Renal cortical epithelial cell (primary cell): ENCODE results near the gene LINGO4. TPM values are rescaled to one million over a fixed set of nuclear protein-coding genes. Genes with fewer than 3 reads are reported as not detected.

Source experiments
- DNase-seq: peaks from one replicate; pipeline ENCODE4 v3.0.0-alpha.2; 2011; ENCODE audit warnings: low read depth
- total RNA-seq: library from RNA; depleted of rRNA; stranded (reverse); fragments of >200 nt; gene quantifications from 2 replicates; pipeline ENCODE4 v1.2.3, GENCODE V29; 2014

LINGO4 gene
- total RNA-seq, 1 donor from 2014 or later = under 0.01 TPM

GRCh38 chr1:151814426-151814825 is 9.2 kb upstream of the LINGO4 start:
- no peak for DNase-seq

GRCh38 chr1:151813271-151813977 is 8.2 kb upstream of the LINGO4 start:
- DNase-seq = no peak

GRCh38 chr1:151811181-151811580 is 6.0 kb upstream of the LINGO4 start:
- no peak for DNase-seq

GRCh38 chr1:151809985-151810556 is 4.9 kb upstream of the LINGO4 start:
- DNase-seq = no peak

GRCh38 chr1:151809290-151809984 is 4.2 kb upstream of the LINGO4 start:
- peak; percentile 60 for DNase-seq

- DNase-seq = no peak
Observed at GRCh38 chr1:151807766-151808165, 2.5 kb upstream of the LINGO4 start.

GRCh38 chr1:151807131-151807530 is 1.9 kb upstream of the LINGO4 start:
- no peak for DNase-seq

- no peak for DNase-seq
Observed at GRCh38 chr1:151806170-151806569, 951 bp upstream of the LINGO4 start.

GRCh38 chr1:151803915-151804314 is 1.3 kb downstream of the LINGO4 start:
- DNase-seq = no peak

GRCh38 chr1:151803164-151803563 is 2.1 kb downstream of the LINGO4 start:
- DNase-seq = no peak

- DNase-seq = no peak
Observed at GRCh38 chr1:151802372-151802771, 2.8 kb downstream of the LINGO4 start.

GRCh38 chr1:151801846-151802245 is 3.4 kb downstream of the LINGO4 start:
- DNase-seq = no peak

GRCh38 chr1:151801310-151801820 is 3.9 kb downstream of the LINGO4 start:
- DNase-seq = no peak

GRCh38 chr1:151800830-151801229 is 4.4 kb downstream of the LINGO4 start:
- DNase-seq = no peak

GRCh38 chr1:151799179-151800022 is 5.8 kb downstream of the LINGO4 start:
- DNase-seq = no peak

- no peak for DNase-seq
Observed at GRCh38 chr1:151798571-151798970, 6.6 kb downstream of the LINGO4 start.

- no peak for DNase-seq
Observed at GRCh38 chr1:151790940-151791651, 14.1 kb downstream of the LINGO4 start.

GRCh38 chr1:151790071-151790939 is 14.9 kb downstream of the LINGO4 start, which contains the start of gene TDRKH:
TDRKH (minus strand) TSS chr1:151790500; CDS start chr1:151783022, 7,478 bp downstream.
- peak; percentile 99 for DNase-seq

GRCh38 chr1:151787689-151788088 is 17.5 kb downstream of the LINGO4 start:
- DNase-seq = no peak

- DNase-seq = no peak
Observed at GRCh38 chr1:151783796-151784195, 21.4 kb downstream of the LINGO4 start.
